Mucosa of descending colon (tissue), 3 donors: ENCODE measurements around the gene RGS9BP. TPM values are rescaled to one million over a fixed set of nuclear protein-coding genes. Genes with fewer than 3 reads are reported as not detected.
"Not testable (repeated sequence)": the region's sequence is repeated elsewhere in the genome, so short reads cannot be mapped to it uniquely, and the experiment has no call there.

ENCODE experiments used
- ATAC-seq: fragments of 200-7000 bp; cut with Tn5 transposase; one replicate; pipeline ENCODE4 v1.9.1; 2020; ENCODE audit warnings: mild to moderate bottlenecking, moderate library complexity
- DNase-seq, 3 donors: peaks; one replicate each; pipeline ENCODE4 v3.0.0-alpha.2; 2020
- H3K36me3 ChIP-seq: fragments of 200-600 bp; one replicate; pipeline ENCODE4 v1.8.0; 2021; ENCODE audit warnings: low read depth, mild to moderate bottlenecking
- H3K4me1 ChIP-seq: fragments of 200-600 bp; one replicate; pipeline ENCODE4 v1.8.0; 2021; ENCODE audit warnings: low read depth, mild to moderate bottlenecking
- H3K4me3 ChIP-seq: fragments of 200-600 bp; one replicate; pipeline ENCODE4 v1.8.0; 2021; ENCODE audit warnings: mild to moderate bottlenecking
- H3K9me3 ChIP-seq: fragments of 200-600 bp; one replicate; pipeline ENCODE4 v1.8.0; 2021; ENCODE audit warnings: mild to moderate bottlenecking
- intact Hi-C, 2 donors: fragments of 100-400 bp; cut with DNase I in 1 of 2; cut with micrococcal nuclease in 1 of 2; formaldehyde crosslinking; loops; one replicate each; pipeline versions ENCODE4 v1.11.0 to v1.11.1; 2022; cut with DNase I, micrococcal nuclease
- total RNA-seq, 3 donors: library from RNA; stranded (reverse); fragmentation: NEBNext Ultra II Directional in 2 of 3; extraction: Animal tissue kit (Norgen Biotek cat#: 25700) in 2 of 3; gene quantifications; one replicate each; pipeline versions ENCODE4 v1.2.1 to v1.2.4, GENCODE V29; 2021 to 2023
- TF ChIP-seq, protein P1 (sequence below): fragments of 200-600 bp; IDR thresholded peaks from one replicate; pipeline ENCODE4 v1.8.0; 2022; ENCODE audit warnings: antibody characterized with exemption, mild to moderate bottlenecking
- donor health status: DM: no; HTN: no; CAD: no; lungs with moderate emphysema.
- donor health status: DM: no; HTN: no; CAD: no.
- donor health status: DM: no; HTN: yes; CAD: no.

RGS9BP gene
- total RNA-seq, 3 donors from 2014 or later = 0.17 to 0.79 TPM; not detected in 1

DNA sequence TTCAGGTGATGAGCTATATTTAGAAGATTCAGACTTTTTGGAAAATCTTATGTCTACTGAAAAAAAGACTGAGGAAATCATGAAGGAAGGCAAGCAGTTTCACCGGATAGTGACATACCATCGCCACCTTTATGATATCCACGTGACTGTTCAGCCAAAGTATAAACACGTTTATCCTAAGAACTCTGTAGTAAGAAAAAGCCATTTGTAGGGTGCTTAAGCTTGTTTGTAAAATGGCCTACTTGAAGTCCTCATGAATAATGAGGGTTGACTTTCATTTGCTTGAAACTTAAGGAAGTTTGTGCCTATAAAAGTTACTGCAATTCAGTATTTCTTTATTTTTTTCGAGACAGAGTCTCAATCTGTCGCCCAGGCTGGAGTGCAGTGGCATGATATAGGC lies 36.1 kb downstream of the RGS9BP start:
- peaks cover 4% of the 10 kb centered on the region for H3K36me3 ChIP-seq
- H3K4me3 ChIP-seq = no peak overlapping the region
- TF ChIP-seq, protein P1, sequence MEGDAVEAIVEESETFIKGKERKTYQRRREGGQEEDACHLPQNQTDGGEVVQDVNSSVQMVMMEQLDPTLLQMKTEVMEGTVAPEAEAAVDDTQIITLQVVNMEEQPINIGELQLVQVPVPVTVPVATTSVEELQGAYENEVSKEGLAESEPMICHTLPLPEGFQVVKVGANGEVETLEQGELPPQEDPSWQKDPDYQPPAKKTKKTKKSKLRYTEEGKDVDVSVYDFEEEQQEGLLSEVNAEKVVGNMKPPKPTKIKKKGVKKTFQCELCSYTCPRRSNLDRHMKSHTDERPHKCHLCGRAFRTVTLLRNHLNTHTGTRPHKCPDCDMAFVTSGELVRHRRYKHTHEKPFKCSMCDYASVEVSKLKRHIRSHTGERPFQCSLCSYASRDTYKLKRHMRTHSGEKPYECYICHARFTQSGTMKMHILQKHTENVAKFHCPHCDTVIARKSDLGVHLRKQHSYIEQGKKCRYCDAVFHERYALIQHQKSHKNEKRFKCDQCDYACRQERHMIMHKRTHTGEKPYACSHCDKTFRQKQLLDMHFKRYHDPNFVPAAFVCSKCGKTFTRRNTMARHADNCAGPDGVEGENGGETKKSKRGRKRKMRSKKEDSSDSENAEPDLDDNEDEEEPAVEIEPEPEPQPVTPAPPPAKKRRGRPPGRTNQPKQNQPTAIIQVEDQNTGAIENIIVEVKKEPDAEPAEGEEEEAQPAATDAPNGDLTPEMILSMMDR = no peak
- no peaks in the 10 kb centered on the region for H3K4me1 ChIP-seq
- no peaks in the 10 kb centered on the region for H3K9me3 ChIP-seq
- no peak for ATAC-seq
- DNase-seq = no peak
- intact Hi-C loops = no loop called here

DNA sequence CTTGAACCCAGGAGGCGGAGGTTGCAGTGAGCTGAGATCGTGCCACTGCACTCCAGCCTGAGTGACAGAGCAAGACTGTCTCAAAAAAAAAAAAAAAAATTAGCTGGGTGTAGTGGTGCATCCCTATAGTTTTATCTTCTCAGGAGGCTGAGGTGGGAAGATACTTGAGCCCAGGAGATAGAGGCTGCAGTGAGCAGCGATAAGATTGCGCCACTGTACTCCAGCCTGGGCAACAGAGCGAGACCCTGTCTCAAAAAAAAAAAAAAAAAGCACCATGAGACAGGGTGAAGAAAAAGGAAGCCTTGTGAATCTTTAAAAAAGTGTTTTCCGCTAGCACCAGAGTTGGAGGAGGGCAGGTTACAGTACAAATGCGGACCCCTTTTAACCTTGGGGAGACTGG lies 40.6 kb downstream of the RGS9BP start:
- DNase-seq, intact Hi-C loops, H3K36me3 ChIP-seq, H3K4me3 ChIP-seq, ATAC-seq, H3K4me1 ChIP-seq, H3K9me3 ChIP-seq: not testable (repeated sequence)

DNA sequence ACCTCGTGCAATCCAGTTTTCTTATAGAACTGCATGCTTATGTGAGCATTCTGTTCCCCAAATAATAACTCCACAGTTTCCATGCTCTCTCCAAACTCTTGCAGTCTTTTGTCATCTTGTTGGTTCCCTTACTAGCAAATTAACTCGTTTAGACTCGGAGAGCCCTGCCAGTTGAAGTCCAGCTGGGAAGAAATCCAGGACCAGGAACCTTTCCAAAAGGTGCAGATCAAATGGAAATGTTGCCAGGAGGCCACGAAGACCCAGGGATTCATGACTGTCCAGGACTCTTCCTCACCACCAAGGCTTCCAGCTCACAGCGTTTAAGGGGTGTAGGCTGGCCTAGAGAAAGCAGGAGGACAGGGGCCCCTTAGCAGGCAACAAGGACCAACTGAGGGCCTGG lies 41.8 kb downstream of the RGS9BP start:
- Histone ChIP-seq H3K36me3 (peaks cover 2% of the 10 kb centered on the region), H3K9me3 (no peaks in the 10 kb centered on the region), H3K4me3 (no peak overlapping the region), H3K4me1 (no peaks in the 10 kb centered on the region)
- DNase-seq = no peak
- TF ChIP-seq, protein P1 = no peak
- no peak for ATAC-seq
- intact Hi-C loops = no loop called here

DNA sequence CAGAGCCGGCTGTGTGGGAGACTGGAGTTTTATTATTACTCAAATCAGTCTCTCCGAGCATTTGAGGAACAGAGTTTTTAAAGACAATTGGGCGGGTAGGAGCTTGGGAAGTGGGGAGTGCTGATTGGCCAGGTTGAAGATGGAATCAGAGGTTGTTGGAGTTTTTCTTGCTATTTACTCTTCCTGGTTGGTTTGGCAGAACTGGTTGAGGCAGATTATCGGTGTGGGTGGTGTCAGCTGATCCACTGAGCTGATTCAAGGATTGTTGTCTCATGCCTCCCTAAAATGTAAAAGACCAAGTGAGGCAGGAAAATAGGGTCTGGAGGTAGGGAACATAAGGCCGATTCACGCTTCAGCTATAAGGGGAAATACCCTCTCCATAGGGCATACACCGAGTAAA lies 42.6 kb downstream of the RGS9BP start:
- Histone ChIP-seq H3K36me3 (no peaks in the 10 kb centered on the region), H3K4me1 (no peaks in the 10 kb centered on the region), H3K9me3 (no peaks in the 10 kb centered on the region), H3K4me3 (no peak overlapping the region)
- TF ChIP-seq, protein P1 = no peak
- DNase-seq = no peak
- intact Hi-C loops = no loop called here
- no peak for ATAC-seq

DNA sequence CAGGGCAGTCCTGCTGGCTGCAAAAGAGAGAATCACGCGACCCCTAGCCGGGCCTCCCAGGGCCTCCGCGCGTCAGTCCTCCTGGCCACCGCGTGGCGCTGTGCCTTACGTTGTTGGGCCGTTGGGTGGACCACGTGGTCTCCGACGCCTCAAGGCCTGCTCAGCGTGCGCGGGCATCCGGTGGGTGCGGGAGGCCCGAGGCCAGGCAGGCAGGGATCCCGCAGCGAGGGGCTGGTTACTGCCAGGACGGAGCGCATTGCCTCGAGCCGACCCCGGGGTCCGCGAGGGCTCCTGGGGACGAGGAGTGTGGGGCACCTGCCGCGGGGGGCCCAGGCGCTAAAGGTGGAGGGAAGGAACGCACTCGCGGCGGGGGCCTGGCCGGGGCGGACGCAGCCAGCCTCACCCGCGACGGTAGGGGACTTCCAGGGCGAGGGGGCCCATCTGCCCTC lies 44.0 kb downstream of the RGS9BP start, which contains the start of gene TDRD12:
Gene TDRD12, plus strand, starts transcription at position 157 of the 449 bp plus-strand sequence. CDS start 306 bp downstream, outside the sequence.
- no peak for ATAC-seq
- Histone ChIP-seq H3K4me1 (no peaks in the 10 kb centered on the region), H3K4me3 (no peak within 1 kb of the TSS), H3K36me3 (no peaks in the 10 kb centered on the region), H3K9me3 (no peaks in the 10 kb centered on the region)
- DNase-seq = no peak
- TF ChIP-seq, protein P1 = no peak
- intact Hi-C loops = no loop called here

DNA sequence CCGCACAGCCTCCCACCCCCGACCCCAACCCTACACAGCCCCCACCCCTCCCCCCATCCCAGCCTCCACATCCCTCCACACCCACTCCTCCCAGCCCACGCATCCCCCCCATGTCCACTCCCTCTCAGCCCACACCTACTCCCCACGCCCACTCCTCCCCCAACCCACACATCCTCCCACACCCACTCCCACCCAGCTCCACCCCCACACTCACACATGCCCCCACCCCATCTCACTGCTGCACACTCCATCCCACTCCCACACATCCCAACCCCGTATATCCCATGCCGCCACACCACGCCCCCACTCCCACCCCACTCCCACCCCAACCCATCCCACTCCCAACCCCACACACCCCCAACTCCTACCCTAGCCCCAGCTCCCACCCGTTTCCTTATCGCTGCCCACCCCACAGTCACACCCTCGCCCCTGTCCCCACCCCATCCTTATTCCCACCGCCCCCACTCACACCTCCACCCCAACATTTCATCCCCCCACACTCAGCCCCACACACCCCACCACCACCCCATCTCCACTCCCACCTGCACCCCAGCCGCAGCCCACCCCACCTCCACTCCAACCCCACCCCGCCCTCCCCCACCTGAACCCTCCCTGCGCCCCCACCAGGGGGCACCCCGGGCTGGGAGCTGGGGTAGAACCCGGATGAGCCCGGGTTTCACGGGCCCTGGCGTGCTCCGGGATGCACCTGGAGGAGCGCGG lies 44.7 kb downstream of the RGS9BP start:
- no peaks in the 10 kb centered on the region for H3K36me3 ChIP-seq
- H3K4me3 ChIP-seq = no peak overlapping the region
- H3K4me1 ChIP-seq = no peaks in the 10 kb centered on the region
- ATAC-seq (no peak), DNase-seq (no peak)
- H3K9me3 ChIP-seq = no peaks in the 10 kb centered on the region
- TF ChIP-seq, protein P1 = no peak
- intact Hi-C loops = no loop called here
